Nucleus accumbens (tissue), 56 donors: ENCODE results near the gene JAK3.
A peak's percentile ranks its signal among the peaks of the same experiment; 100 is the strongest.
"Not testable (repeated sequence)": the region's sequence is repeated elsewhere in the genome, so short reads cannot be mapped to it uniquely, and the experiment has no call there.

Experiments used
- DNase-seq, 56 donors: peaks; one replicate each; lab custom pipeline; 2025; lab: John Stamatoyannopoulos, UW

Gene JAK3

GRCh38 chr19:17783721-17784120 is 64.1 kb downstream of the JAK3 start:
- not testable (repeated sequence) for DNase-seq

- DNase-seq, result no peak
Measured at GRCh38 chr19:17780781-17781180, 67.0 kb downstream of the JAK3 start.

GRCh38 chr19:17778968-17779929 is 68.5 kb downstream of the JAK3 start:
- DNase-seq, result peak in 45 of 56 donors; percentile 4 to 75 (median 30)

- peak in 15 of 56 donors; percentile 2 to 68 (median 15) for DNase-seq
Measured at GRCh38 chr19:17778251-17778967, 69.4 kb downstream of the JAK3 start.

- not testable (repeated sequence) for DNase-seq
Measured at GRCh38 chr19:17777840-17778239, 69.9 kb downstream of the JAK3 start.

GRCh38 chr19:17775991-17776803 is 71.6 kb downstream of the JAK3 start:
- DNase-seq, result no peak

- peak in 9 of 56 donors; percentile 1 to 58 (median 11) for DNase-seq
Measured at GRCh38 chr19:17775245-17775927, 72.4 kb downstream of the JAK3 start.
